AG08396 (cell line): Measurements from ENCODE around the gene TTF2.

Experiments
- DNase-seq: peaks from one replicate; pipeline ENCODE4 v3.0.0; 2012; ENCODE audit warnings: low spot score, mixed read lengths

Gene TTF2

DNA sequence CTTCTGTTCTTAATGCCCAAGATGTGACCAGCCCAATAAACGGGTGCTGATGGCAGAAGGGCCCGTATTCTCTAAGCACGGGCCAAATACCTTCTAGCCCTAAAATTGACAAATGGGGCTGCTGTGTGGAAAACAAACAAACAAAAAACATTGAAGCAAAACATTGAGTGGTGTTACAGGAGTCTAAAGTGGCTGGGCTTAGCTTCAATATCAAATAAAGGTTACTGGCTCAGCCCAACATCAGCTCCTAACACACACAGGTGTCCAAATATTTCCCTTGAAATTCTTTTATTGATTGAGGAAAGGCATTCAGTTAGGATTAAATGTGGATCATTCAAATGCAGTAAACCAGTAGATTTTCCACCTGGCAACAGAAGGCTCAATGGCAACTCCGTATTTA lies 13.3 kb upstream of the TTF2 start:
- no peak for DNase-seq

DNA sequence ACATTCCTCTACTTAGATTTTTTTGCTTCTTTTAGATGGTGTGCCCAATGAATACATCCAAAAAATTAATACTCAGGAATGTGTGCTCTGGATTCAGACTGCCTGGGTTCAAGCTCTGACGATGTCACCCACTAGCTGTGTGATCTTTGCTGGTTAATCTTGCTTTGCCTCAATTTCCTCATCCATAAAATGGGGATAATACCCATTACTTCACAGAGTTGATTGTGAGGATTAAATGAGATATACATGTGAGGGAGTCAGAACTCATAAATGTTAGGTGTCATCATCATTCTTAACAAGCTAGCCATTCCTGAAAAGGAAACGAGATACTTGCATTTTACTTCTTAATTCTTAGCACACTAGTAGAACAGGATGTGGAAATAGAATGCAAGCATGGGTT lies 12.9 kb upstream of the TTF2 start:
- DNase-seq: no peak

DNA sequence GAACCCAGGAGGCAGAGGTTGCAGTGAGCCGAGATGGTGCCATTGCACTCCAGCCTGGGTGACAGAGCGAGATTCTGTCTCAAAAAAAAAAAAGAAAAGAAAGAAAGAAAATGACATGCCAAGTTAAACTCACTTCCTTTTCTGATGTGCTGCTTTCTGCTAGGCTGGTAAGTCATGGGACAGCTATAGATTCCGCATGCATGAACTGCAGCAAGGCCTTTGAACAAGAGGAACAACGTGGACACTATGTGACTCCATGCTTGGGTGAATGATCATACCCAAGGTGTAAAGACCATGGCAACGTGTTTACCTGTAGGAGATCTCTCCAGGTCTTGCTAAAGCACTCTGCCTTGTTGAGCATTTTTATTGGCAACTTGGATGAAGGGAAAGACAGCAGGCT lies 10.3 kb upstream of the TTF2 start:
- no peak for DNase-seq

DNA sequence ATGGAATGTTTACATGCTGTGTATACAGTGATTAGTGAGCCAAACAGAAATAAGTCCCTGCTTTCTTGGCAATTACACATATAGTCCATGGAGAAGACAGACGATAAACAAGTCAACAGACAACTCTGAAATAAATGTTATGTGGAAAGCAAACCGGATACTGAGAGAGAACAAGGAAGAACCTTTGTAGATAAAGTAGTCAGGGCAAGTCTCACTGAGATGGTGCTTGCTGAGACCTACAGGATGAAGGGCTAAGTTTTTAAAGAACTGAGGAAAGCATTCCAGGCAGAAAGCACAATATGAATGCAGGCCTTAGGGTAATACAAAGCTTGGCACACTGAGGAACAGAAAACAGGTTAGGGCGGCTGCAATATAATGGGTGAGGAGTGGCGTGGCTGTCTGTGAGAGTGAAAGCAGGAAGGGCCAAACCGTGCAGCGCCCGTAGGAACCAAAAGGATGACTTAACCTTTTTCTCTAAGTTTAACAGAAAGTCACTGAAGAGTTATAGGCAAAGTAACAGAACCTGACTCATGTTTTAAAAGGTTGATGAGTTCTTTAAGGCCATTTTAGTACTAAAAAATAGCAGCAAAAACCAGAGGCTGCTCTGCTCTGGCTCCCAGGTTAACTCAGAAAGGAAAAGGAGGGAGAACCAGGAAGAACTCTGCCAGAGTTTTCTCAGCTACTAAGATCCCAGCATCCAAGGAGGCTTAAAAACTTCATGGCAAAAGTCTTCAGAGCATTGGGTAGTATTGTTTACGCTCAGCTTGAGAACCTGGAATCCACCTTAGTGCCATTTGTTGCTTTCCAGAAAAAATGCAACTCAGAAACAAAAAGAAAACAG lies 8.7 kb upstream of the TTF2 start:
- DNase-seq: no peak

DNA sequence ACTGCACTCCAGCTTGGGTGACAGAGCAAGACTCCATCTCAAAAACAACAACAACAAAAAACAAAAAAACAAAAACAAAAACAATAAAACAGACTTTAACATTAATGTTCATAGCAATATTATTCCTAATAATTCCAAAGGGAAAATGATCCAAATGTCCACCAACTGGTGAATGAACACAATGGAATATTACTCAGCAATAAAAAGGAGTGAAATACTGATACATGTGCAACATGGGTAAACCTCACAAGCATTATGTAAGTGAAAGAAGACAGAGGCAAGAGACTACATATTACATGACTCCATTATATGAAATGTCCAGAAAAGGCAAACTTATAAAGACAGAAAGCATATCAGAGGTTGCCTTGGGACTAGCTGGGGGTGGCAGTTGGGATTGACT lies 6.1 kb upstream of the TTF2 start:
- no peak for DNase-seq

DNA sequence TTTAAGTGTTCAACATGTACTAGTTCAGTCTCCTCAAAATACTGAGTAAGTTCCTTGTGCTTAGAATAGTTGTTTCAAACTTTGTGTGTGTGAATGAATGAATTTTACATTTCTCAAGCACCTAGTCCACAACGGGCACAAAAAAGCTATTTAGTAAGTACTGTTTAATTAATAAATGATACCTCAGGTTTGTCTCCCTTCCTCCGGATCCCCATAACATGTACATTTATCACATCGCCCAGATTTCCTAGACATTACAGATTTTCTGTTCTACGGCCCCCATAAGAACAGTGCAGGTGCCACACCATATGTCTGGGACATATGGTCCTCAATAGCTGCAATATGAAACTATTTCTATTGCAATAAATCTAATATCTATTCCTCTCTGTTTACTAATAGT lies 1.3 kb upstream of the TTF2 start:
- DNase-seq: no peak

DNA sequence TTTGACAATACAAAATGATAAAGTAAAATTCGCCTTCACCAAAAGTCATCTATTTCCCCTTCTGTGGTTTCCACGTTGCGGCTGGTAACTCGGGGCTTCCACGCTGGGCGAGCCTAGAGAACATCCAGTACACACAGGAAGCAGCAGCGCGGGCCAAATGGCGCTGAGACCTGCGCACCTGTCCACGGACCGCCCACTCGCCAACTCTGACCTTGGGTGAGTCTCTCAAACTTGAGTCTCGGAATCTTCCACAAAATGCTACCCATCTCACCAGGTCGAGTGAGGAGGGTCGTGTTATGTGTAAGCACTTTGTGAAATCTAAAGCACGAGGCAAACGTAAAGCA lies 820 bp upstream of the TTF2 start:
- DNase-seq: no peak

DNA sequence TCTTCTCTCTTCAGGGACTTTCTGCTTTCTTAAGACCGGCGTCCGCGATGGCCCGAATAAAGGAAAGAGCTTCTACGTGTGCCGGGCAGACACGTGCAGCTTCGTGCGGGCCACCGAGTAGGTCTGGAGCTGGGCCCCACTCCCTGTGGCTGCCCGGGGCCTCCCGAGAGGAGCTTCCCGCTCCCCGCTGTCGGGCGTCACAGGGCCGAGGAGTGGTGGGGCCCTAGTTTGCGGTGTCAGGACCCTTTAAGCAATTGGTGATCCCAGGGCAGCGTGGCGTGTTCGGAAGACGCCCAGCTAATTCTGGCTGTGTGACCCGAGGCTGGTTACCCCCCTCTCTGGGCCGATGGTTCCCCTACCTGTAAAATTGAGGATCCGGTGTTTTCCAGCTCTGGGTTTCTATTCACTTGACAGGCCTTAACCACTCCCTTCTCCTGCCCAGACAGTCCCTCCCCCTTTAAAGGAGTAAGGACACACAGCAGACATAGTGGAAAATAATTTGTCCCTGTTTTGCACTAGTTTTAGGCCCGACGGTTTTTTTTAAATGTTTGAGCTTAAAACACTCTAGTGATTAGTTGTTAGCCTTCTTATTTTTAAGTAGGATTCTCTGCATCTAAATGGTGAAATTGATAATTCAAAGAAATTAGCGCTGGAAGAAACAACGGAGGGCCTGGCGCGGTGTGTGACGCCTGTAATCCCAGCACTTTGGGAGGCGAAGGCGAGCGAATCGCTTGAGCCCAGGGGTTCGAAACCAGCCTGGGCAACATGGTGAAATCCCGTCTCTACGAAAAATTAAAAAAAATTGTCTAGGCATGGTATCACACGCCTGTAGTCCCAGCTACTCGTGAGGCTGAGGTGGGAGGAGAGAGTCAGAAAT lies 553 bp downstream of the TTF2 start:
- DNase-seq: peak; percentile 60

DNA sequence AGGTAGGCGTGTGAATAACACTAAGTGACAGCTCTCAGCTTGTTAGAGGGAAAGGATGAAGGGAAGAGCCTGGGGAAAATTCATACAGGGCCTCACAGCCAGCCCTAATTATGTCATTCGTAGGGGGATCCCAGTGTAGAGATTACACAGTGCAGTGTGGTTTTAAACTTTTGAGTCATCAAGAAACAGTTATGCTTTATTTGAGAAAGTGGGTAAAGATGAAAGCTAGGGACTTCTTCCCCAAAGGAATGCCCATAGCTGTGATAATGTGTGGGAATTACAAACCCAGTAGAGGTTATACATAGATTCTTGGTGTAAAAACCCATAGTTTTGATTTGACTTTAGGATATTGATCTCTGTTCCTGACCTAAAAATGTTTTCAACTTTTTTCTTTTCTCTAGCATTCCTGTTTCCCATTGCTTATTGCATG lies 1.9 kb downstream of the TTF2 start:
- DNase-seq: peak; percentile 53

DNA sequence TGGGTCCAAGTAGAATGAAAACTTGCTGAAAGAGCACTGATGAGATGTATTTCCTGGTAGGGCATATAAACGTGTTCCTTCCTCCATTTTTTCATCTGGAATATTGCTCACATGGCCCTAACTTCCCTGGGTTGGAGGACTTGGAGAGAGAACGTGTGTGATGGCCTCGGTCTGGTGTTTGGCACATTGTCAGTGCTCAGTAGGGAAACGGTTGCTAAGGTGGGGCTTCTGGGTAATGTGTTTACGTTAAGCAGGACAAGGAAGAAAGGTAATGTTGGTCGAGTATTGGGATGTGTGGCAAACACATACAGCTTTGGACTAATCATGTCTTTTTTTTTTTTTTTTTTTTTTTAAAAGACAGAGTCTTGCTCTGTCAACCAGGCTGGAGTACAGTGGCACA lies 6.2 kb downstream of the TTF2 start:
- DNase-seq: no peak

DNA sequence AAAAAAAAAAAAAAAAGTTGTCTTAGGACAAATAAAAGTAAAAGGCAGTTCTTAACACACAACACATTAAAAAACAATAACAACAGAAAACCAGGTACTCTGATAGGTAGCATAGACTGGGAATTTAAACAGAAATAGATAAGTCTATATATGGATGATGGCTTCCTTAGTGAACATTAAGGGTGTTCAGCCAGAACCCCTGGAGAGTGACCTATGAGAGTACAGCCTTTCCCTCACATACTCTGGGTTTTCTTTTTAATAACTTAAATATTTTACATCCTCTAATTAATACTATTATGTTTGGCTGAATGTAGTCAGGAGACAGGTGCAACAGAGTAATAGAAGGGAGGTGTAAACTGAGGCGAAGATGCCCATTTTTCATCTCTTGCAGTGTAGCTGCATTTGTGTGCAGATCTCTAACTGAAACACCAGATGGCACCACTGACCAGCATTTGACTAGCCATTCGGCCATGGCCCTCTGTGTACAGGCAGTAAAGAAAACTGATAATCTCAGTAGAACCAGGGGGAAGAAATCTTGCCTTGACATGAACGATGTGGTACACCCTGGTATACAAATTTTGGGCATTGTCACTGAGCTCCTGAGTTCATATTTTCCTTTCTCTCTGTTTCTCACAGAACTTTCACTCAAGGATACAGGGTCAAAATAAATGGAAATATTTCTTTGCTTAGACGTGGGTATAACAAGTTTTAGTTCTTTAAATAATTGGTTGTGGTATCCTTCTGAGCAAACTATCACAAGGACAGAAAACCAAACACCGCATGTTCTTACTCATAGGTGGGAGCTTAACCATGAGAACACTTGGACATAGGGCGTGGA lies 7.6 kb downstream of the TTF2 start:
- peak; percentile 71 for DNase-seq

DNA sequence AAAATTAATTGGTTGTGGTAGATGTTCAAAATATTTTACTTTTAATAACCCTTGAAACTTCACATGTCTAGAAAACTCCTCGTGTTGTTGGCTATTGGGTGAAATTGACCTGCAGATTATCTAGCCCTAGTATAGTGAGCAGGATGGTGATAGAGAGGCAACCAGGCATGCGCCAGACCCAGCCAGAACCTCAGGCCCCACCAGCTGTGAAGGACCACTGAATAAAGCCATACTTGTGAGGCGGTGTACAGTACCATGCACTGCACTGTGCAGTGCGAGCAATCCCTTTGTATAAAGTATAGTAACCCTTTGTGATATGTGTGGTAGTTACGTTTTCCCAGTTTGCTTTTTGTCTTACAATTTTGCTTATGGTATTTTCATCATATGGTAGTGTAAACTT lies 8.5 kb downstream of the TTF2 start:
- no peak for DNase-seq

DNA sequence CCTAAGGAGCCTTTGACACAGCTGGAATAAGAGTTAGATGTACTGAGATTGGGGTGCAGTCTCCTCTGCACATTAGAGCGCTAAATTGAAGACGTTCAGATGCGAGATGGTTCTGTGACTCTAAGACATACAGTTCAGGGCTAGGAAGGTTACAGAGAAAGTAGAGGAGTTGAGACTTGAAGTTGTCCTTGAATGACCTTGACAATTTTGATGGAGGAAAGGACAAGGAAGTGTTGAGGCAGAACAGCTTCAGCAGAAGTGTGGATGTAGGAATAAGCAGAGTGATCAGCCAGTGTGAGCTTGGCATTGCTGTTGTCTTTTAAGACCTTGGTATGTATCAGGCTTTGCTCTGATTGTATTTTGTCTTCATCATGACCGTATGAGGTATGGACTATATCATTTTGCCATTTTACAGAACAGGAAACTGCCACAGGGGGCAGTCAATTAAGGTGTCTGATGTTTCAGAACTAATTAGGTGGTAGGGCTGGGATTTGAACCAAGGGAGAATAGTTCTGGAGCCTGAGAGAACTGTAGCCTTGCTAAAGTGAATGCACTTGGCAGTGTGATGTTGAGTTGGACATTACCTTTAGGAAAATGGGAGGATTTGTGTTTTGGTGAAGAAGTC lies 9.2 kb downstream of the TTF2 start:
- DNase-seq: no peak

DNA sequence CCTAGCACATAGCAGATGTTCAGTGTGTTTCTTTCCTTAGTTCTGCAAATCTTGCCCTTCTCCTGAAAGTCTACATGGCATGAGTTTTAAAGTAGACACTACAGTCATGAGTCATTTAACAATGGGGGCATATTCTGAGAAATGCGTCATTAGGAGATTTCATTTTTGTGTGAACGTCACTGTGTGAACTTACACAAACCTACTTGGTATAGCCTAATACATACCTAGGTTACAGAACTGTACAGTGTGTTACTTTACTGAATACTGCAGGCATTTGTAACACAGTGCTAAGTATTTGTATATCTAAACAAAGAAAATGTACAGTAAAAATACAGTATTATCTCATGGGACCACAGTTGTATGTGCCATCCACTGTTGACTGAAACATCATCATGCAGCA lies 10.0 kb downstream of the TTF2 start:
- no peak for DNase-seq

DNA sequence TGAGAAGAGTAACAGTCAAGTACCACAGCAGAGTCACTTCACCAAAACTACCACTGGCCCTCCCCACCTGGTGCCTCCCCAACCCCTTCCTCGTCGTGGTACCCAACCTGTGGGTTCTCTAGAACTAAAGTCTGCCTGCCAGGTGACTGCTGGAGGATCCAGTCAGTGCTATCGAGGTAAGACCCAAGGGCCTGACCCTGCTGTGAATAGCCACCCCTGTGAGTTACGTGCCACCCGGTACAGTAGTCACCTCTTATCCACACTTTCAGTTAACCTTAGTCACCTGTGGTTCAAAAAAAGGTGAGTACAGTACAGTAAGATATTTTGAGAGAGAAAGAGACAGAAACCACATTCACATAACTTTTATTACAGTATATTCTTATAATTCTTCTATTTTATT lies 16.5 kb downstream of the TTF2 start:
- no peak for DNase-seq

DNA sequence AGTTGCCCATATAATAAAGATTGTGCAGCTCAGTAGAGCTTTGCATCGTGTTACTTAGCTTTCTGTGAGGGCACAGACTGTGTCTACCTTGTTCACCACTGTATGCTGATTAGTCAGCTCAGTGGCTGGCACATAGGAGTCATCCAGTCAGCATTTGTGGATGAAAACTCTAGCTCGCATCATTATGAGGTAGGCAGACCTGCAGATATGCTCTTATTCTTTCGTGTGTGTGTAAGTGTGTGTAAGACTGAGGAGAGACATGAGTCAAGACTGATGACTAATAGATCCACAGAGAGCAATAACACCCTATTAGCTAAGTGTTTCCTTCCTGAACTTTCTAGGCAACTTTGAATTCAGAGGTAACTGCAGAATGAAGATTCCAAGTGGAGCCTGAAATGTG lies 17.1 kb downstream of the TTF2 start:
- peak; percentile 42 for DNase-seq

DNA sequence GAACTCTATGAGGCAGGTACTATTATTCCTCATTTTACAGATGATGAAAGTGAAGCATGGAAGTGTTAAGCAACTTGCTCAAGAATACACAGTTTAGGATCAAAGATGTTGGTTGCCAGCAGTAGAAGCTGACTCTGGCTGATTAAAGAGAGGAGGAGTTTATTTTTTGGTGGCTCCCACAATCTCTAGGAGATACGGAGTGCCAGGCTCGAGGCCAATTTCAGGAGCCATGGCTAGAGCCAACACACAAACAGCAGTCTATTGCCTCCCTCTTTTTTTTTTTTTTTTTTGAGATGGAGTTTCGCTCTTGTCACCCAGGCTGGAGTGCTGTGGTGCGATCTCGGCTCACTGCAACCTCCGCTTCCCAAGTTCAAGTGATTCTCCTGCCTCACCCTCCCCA lies 19.6 kb downstream of the TTF2 start:
- no peak for DNase-seq

DNA sequence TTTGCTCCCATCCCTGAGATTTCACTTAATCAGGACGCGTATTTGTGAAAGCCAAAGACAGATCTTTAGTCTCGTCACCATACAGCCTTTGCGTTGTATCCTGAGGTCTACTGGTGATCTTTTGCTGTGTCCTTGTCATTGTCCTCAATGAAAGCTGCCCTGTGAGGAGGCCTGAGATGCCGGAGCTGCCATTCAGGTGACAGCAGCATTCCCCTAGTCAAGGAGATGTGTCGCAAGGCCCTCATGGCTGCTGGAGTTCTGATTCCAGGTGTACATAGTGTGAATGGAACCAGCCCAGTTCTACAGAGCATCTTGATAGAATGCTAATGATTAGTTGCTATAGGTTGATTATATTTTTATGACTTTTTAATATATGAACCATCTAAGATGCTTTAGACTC lies 24.1 kb downstream of the TTF2 start:
- no peak for DNase-seq

DNA sequence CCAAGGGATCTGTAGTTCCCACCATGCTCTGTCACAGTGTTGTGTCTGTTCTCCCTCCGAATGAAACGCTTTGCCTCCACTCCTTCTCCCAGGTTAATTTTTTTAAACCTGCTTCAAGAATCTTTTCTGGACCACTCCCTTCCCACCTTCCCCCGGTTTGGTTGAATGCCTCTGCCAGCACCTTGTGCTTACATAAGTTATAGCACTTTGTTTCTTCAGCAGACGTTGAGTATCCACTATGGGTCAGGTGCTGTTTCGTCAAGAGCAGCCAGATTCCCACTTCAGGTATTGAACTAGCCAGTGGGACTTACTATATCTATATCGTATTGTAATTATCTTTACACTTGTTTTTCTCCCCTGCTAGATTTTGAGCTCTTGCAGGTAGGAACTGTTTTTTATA lies 27.6 kb downstream of the TTF2 start:
- DNase-seq: no peak

DNA sequence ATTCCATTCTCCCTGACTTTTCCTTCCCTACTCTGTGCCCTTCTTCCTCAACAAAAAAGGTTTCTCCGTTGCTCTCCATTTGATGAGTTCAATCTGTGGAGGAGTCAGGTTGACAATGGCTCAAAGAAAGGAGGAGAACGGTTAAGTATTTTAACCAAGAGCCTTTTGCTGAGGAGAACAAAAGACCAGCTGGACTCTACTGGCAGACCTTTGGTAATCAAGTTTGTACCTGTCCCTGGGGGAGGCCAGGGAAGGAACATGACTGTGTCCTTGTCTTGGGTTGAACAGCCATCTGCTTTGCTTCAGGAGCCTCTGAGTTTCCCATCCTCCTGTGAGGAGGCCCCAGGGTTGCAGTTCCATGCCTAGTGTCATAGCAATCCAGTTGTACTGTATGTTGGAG lies 29.9 kb downstream of the TTF2 start:
- DNase-seq: no peak

DNA sequence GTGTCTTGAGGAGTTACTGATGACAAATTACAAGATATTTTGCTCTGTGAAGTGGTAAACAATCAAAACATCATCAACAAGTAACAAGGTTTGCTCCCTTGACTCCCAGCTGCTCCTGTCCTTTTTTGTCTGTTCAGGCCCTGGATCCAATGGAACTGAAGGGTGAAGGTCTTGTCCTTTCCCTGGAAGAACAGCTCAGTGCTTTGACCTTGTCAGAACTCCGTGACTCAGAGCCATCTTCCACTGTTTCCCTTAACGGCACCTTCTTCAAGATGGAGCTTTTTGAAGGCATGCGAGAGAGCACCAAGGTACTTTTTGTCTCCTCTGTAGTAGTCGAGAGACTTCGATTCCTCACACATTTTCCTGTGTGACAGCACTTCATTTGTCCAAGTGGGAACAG lies 32.5 kb downstream of the TTF2 start:
- peak; percentile 10 for DNase-seq

DNA sequence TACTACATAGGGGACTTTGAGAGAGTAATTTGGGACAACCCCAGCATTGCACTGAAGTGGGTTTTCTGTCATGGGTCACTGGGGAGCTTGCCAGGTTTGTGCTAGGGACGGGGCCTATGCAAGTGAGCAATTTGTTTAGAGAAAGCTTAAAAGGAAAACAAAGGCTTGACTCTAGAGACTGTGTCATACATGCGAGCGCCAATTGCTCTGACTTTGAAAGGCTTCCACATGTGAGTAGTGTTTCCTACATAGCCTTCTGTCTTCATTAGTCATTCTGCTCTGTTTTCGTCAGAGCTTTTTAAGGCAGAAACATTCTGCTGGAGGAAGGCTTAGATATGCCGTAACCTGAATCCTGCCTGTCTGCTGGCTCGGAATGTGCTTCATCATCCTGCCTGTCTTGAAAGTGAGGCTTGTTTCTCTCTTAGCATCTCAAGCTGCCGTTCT lies 33.0 kb downstream of the TTF2 start:
- peak; percentile 87 for DNase-seq
